ENCODE results near the gene IL17F.

GRCh38 chr6:52227495-52227894 lies 16.8 kb downstream of the IL17F start:
- TF ChIP-seq CTCF (IDR thresholded peaks at IDR 0.05 in 2 of 3, conservative IDR thresholded peaks at IDR 0.05 in 1 of 3; ENCODE audit: borderline replicate concordance in 1 of 3, insufficient read depth in 1 of 3, low read depth in 2 of 3, low read length in 2 of 3) (no peak), POLR2AphosphoS5 (IDR thresholded peaks at IDR 0.05; ENCODE audit: low read depth, low read length) (no peak), EZH2 (IDR thresholded peaks at IDR 0.05) (no peak), EGR1 (IDR thresholded peaks at IDR 0.05; ENCODE audit: low read depth) (no peak), ATF3 (IDR thresholded peaks at IDR 0.05) (no peak), CEBPB (IDR thresholded peaks at IDR 0.05; ENCODE audit: low read depth) (no peak), MAX (IDR thresholded peaks at IDR 0.05) (no peak)
